GM21367 (cell line): ENCODE data around the gene TTC39A.

Source experiments
- ATAC-seq: cut with Tn5 transposase; IDR thresholded peaks from one replicate; pipeline ENCODE4 v1.9.1; 2021; ENCODE audit not compliant: unreplicated experiment

TTC39A gene

DNA sequence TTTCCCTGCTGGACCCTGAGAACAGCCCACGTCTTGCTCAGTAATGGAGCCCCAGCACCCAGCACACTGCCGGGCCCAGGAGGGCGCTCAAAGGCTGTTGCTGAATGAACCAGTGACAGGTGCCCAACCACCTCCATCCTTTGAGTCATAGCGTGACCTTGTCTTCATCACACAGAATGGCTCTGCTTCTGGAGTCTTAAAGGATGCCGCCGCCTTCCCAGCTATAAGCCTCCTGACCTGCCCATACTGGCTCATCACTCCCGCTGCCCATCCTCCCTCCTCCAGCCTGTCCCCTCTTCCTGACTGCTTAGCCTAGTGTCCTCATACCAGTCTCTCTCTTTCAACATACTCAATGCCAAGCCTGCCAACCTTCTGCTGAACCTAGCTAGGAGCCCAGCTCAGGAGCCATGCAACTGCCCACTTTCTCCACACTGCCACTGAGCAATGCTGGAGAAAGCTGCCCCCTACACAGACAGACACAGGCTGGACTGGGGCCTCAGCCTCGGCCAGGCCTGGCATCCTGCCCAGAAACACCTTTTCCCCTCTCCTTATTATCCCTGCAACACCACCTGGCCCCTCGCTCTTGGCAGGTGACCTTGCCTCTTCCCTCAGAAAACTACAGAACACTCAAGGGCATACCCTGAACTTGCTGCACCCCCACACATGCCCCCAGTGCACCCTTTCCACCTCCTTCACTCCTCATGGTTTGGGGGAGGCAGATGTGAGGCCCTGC lies 14.1 kb downstream of the TTC39A start:
- no peak for ATAC-seq

DNA sequence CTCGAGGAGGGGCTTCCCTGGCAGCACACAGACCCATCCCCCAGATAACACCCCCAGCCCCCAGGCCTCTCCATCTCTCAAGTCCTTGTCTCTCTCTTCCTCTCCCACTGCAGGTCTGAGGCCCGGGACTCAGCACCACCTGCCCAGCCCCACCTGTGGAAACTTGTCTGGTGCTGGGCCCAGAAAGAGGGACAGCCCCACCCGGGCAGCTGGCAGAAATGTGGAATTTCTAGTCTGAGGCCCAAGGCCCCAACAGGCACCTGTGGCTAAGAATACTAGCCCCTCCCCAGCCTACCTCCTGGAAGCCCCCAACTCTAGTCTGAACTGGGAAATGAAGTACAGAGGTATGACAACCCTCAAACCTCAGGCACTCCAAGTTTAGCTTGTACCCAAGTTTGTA lies 15.4 kb downstream of the TTC39A start:
- ATAC-seq = no peak

DNA sequence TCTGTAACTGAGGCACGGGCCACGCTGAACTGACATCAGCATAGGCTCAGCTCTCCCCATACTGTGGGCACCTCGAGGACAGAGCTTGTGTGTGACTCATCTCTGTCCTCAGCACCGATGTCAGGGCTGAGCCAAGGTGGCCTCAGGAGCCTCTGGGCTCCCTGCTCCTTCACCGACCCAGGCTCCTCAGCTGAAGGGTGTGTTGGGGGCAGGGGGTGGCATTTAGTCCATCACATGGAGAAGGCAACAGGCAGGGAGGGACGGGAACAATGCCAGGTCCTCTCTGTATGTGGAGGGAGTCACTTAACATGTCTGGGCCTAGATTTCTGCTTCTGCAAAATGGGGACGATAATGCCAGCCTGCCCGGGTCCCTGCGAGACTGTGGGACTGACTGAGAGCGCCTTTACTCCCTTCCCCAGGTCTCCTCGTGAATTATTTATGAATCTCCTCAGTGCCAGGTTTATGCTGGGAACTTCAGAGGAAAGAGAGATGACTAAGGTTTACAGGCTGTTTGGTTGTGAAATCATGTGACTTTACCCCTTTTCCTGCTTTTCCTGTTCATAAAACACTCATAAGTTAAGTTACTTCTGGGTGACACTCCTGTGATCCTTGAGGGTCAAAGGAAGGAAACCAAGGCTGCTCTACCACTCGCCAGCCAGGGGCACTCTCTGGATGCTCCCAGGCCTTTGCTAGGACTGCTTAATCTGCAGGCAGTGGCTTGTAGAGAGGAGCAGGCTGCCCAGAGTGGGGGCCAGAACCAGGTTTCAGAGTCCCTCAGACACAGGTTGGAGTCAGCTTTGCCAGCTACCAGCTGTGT lies 16.2 kb downstream of the TTC39A start:
- ATAC-seq = no peak

DNA sequence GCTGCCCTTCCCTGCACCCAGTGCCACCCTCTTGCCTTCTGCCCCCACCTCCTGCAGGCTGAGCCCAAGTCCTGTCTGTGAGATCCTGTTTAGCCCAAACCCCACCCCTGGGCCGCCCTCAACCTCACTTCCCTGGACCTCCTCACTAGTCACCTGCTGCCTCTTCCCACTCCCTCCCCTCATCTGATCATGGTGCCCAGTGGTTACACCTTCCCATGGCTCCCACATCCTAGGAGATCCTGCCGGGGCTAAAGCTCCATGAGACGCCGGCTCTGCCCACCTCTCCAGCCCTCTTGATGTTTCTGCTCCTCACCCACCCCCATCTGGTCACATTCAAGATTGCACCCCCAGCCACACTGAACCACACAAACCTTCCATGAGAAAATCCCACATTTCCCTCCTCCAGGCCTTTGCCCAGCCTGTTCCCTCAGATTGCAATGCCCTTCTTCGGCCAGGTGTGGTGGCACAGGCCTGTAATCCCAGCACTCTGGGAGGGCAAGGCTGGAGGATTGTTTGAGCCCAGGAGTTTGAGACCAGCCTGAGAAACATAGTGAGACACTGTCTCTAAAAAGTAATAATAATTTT lies 17.0 kb downstream of the TTC39A start:
- no peak for ATAC-seq

DNA sequence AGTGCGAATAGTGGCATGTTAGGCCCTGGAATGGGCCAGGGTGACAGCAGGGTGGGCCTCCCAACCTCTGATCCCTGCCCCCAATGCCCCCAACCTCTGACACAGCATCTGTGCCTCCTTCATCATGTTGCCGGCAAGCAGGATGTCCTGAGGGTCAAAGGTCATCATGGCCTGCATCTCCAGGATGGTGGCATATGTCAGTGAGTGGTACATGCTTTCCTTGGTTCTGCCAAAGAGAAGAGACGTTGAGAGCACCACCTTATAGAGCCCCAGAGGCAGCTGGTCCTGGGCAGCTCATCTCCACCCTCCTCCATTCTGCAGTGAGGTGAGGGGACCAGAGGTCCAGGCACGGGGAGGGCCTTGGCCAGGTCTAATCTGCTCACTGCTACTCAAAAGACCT lies 17.6 kb downstream of the TTC39A start:
- no peak for ATAC-seq

DNA sequence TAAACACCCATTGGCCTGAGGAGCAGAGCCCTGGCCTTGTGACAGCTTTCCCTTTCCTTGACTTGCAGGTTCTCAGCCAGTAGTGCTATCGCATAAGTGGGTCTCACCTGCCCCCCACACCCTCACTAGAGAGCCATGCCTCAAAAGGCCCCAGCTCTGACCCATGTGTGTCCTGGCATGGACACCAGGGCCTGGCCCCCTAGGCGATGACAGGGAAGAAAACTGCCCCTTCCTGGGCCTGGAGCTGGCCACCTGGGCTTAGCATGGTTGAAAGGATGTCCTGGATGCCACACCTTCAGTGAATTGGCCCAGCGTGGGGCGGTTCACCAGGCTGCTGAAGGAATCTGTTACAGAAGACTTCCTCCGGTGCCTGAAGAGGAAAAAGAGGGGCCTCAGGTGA lies 18.5 kb downstream of the TTC39A start:
- ATAC-seq = no peak

DNA sequence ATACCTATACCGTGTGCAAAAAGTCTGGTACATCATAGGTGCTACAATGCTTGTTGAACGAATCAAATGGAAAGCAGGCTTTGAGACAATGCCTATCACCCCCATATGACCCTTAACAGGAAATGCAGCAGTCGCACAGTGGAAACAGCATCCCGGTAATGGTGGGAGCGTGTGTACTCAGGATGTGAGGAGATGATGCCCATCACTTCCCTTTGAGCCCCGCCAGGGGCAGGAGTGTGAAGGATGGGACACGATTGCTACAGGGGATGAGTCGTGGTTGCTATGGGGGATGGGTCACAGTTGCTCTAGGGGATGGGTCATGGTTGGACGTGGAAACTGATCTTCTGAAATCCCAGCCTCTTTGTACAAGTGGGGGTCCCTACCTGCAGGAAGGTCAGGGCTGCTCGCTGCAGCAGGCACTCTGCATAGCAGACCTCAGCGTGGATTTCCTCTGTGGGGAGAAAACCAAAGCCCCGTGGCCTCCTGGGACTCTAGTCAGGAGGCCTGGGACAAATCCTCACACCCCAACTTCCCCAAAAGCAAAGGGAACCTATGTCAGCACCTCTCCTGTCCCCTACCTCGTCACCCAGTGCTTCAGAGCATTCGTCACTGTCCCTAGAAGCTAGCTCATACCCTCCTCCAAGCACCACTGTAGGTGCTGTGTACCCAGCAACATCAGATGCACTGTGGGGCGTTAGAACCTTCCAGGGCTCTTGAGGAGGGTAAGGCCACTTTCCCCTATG lies 19.3 kb downstream of the TTC39A start:
- ATAC-seq = no peak

DNA sequence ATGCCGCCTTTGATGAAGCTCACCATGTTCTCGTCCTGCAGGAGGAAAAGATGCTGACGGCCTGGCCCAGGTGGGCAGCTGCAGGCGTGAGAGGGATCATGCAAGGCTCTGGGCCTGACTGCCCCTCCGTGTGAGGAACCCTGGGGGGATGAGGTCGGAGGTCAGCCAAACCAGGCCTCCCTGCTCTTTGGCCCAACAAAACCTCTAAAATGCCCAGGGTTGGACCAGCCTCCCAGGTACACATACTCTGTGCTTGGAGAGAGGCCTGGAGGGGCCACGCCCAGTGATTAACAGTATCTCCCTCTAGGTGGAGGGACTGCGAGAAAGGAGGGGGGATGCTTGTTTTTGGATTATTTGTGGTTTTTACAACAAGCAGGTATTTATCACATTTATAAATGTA lies 21.1 kb downstream of the TTC39A start:
- ATAC-seq = no peak

DNA sequence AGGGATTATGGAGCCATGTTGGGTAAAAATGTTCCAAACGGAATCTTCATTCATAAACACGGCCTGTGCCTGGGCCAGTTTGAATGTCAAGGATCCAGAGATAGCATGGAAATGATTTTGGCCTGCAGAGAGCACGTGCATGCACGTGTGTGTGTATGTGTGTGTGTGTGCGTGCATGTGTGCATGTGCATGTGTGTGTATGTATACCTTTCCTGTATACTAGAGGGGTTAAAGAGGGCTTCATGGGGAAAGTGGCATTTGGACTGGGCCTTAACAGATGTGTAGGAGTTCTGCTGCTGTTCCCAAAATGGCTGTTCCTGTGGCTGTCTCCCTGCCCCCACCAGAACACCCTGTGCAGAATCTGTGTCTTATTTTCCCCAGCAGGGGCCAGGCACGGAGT lies 21.7 kb downstream of the TTC39A start:
- no peak for ATAC-seq

DNA sequence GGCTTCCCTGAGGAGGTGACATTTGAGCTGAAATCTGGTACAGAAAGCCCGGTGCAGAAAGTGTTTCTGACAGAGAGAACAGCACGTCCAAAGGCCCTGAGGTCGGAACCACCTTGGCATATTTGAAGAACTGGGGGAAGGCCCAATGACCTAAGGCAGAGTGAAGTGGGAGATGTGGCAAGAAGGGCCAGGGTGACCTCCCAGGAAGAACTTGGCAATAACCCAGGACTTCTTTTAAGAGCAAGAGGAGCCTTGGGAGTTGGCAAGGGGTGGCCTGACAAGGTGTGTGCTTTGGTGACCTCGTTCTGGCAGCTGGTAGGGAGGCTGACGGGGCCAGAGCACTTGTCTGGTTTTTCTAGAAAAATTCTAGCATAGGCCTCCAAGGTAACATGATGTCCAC lies 23.4 kb downstream of the TTC39A start:
- no peak for ATAC-seq

DNA sequence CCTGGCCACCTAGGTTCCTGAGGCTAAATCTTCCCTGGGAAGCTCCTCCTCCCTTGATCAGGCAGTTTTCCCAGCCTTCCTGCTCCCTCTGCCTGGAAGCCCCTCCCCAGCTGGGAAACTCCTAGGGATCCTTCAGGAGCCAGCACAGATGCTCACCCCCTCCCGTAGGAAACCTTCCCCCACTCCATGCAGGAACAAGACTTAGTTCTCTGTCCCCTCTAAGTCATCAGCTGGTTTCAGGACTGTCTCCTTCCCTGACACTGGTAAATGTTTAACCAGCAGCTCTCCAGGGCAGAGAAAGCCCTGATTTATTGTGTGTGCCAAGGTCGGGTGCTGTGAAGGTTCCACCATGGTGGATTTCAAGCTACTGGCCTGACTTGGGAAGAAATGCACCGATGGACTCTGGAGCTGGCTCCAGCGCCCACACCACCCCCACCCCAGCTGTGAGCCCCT lies 25.0 kb downstream of the TTC39A start:
- no peak for ATAC-seq

DNA sequence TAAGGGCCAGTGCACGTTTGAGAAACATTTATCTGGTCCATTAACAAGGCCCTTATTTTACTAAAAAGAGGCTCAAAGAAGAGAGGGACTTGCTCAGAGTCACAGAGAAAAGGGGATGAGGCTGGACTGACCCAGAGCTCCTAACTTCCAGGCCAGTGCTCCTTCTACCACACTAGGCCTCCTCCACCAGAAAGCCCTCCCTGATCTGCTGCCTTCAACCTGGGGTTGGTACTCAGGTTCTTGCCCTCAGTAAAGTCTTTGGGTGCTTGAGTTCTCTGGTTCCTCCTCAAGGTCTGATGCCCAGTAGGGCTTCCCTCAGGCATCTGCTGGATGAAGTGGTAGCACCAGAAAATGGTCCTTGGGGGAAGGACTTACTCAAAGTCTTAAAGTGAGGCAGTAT lies 26.0 kb downstream of the TTC39A start:
- ATAC-seq = no peak

DNA sequence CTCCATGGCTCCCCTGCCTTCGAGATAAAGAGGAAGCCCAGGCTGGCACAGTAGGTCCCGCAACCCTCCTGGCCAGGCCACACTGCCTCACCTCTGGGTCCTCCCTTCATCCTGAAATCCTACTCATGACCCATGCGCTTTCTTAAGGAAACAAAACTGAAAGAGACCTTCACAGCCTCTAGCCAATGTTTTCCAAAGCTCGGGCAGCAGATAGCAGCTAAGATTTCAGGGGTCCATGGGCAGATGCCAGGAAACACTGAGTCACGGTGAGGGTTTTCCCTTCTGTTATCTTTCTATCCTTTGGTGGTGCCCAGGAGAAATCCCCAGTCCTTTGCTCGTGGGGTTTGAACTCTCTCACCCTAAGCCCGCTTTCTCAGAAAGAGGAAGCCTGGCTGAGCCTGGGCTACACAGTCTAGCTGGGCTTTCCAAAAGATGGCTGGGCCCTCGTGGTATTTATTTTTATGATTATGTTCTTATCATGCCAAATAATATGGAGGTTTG lies 26.6 kb downstream of the TTC39A start:
- ATAC-seq = no peak

DNA sequence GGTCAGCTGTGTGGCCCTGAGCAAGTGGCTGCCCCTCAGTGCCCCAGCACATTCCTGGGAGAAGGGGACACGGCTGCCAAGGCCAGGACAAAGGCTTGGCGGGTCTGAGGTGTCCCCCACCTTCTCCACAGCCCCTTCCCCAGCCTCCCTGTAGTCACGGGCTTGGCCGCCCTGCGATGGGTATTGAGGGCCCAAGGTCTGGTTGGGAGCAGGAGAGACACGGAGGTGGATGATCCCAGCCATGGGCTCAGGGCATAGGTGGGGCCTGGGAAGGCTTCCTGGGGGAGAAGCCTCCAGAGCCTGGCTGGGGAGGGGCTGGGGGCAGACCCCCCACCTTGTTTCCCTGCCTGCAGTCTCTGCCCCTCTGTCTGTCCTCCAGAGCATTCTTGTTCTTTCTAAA lies 27.0 kb downstream of the TTC39A start:
- ATAC-seq = no peak

DNA sequence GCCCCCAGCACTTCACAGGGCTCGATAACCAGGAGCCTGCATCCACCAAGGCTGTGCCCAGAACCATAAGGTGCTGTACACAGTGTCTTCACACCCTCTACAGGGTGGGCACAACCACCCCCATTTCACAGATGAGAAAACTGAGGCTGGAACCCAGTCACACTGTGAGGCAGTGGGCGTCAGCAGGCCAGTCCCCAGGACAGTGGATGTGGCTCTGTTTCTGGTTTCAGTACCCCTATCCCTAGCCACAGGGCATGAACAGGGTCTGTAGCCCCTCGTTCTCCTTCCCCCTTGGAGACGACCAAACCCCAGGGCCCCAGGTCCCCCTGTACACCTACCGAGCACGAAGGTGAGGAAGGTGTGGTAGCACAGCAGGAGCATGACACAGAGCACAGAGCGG lies 27.6 kb downstream of the TTC39A start:
- ATAC-seq = no peak

DNA sequence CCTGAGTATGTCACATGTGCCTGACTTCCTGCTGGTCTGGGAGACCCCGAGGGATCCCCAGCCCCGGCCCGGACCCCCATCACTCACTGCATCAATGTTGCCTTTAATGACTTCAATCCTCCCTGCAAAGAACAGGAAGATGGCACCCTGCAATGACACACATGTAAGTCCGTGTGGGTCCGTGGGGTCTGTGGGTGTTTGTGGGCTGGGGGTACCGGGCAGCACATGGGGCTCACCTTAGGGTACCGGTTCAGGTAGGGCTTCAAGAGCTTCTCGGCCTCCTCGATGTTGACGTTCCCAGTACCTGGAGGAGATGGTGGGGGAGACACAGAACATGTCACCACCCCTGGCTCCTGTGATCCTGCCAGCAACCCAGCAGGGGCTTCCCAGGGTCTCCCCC lies 28.1 kb downstream of the TTC39A start:
- ATAC-seq = no peak

DNA sequence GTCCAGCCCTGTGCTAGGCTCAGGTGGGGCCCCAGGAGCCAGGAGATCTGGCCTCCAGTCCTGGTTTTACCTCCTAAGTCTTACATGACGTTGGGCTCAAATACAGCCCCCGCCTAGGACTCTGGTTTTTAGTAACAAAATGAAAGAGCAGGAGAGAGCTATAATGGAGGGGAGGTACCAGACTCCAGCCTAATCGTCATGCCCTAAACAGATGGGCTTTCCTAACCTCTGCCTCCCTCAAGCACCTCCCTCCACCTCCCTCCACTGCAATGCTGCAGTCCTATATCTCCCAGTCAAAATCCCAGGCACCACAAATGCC lies 28.6 kb downstream of the TTC39A start:
- no peak for ATAC-seq

DNA sequence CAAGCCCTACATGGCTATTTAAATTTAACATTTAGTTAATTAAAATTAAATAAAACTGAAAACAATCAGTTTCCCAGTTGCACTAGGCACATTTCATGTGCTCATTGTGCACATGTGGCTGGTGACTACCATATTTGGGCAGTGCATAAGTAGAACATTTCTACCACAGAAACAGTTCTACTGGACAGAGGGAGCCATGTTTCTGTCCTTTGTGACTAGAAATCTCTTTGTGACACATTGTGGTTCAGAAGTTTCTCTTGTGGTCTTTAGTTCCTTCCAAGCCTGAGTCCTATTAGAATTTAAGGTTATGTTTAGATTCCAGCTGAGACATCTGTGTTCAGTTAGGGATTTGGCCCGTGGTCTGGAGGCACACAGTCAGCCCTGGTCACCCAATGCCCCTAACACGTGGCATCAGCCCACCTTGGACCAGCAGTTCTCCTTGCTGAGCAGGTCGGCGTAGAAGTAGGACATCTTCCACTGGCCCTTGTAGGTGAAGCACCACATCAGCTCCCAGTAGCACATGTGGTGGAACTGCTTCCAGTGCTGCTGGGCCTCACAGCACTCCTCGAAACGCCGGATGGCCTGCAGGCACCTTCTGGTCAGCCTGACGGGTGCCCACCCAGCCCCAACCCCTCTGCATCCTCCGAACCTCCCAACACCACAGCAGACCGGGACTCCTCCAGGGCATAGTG lies 29.1 kb downstream of the TTC39A start:
- ATAC-seq = no peak

DNA sequence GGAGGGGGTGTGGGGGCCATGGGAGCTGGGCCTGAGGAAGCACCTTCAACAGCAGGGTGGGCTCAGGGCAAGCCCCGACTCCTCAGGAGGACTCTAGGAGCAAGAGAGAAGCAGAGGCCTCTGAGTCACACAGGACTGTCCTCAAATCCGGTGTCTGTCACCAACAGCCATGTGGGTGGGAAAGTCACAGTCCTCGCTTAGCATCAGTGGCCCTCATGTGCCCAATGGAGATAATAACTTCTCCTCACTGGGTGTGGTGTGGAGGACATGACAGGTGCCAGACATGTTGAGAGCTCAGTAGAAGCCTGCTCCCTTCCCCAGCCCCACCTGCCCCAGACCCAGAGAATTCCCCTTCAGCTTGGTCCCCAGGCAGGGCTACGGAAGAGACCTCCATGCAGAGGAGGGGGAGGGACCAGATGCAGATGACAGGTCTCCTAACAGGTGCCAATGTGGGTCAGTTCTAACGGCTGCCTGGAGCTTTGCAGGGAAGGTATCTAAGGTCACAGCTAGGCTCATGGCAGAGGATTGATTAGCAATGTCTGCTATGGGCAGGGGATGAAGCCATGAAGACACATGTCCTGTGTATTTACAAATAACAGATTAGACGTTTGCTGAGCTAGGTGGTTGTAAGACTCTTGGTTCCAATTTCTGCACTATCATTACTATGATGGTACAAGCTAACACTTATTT lies 30.2 kb downstream of the TTC39A start:
- no peak for ATAC-seq

DNA sequence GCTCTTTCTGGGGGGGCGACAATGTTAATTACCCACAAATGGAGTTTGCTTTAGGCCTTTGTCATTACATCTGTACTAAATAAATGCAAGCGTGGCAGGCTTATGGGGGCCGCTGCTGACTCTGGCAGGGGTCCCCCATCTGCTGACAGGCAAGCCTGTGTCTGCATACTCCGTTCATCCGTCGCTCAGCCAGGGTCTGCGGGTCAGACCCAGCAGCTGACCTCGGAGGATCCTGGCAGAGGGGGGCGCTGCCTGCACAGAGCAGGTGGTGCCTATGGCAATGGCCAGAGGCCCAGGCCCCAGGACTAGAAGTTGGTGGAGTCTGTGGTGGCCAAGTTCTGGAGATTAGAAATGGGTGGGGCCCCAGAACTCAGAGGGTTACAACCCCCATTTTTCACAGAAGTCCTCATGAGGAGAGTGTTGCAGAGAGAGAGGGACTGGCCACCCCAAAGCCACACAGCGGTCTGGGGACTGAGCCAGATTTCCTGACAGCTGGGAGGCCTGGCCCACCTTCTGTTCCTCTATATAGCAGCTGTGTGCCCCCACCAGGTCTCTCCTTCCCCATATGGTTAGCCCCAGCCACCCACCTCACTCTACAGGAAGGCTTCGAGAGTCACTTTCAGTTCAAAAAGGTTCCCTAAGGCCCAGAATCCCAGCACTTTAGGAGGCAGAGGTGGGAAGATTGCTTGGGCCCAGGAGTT lies 31.0 kb downstream of the TTC39A start:
- no peak for ATAC-seq
